Measurements from ENCODE around the gene RYK. TPM values are rescaled to one million over a fixed set of nuclear protein-coding genes. Genes with fewer than 3 reads are reported as not detected.

Gene RYK
- total RNA-seq, 4 donors from 2014 or later: 20.2 to 91.1 (median 61.6) TPM

- Histone ChIP-seq H3K27me3 (no peaks in the 10 kb centered on the region), H3K4me1 (no peaks in the 10 kb centered on the region), H3K36me3 (no peaks in the 10 kb centered on the region), H3K9me3 (no peaks in the 10 kb centered on the region), H3K27ac (no peak overlapping the region), H3K4me3 (no peak overlapping the region)
- TF ChIP-seq EP300 (IDR thresholded peaks at IDR 0.05; ENCODE audit: low read depth) (no peak), CTCF (IDR thresholded peaks at IDR 0.05) (no peak), POLR2A (IDR thresholded peaks at IDR 0.05) (no peak), POLR2AphosphoS5 (IDR thresholded peaks at IDR 0.05) (no peak)
- WGBS, 2 donors (ENCODE audit: low coverage in 1 of 2): 69% methylated on average over 1 of the region's 1 CpG; no CpG with 5 or more reads in 1 of the 2 donors
- no peak for DNase-seq
- intact Hi-C loops (cut with DNase I; ENCODE audit: low total_unique reads): no loop called here
- in situ Hi-C loops (cut with MboI; ENCODE audit: low pct_ligation_motif_present in 1 of 4, low pct_unique_long_range_greater_than_20kb in 1 of 4, low sequenced_read_pairs in 3 of 4): no loop called here
Observed at GRCh38 chr3:134267996-134268395, 17.3 kb upstream of the RYK start.

GRCh38 chr3:134260987-134261386 is 10.3 kb upstream of the RYK start:
- no peak for DNase-seq
- intact Hi-C loops (cut with DNase I; ENCODE audit: low total_unique reads): no loop called here
- in situ Hi-C loops (cut with MboI; ENCODE audit: low pct_ligation_motif_present in 1 of 4, low pct_unique_long_range_greater_than_20kb in 1 of 4, low sequenced_read_pairs in 3 of 4): no loop called here
- no peak overlapping the region for H3K4me3 ChIP-seq
- 40% methylated on average over 1 of the region's 1 CpG; no CpG with 5 or more reads in 1 of the 2 donors for WGBS, 2 donors (ENCODE audit: low coverage in 1 of 2)
- no peaks in the 10 kb centered on the region for H3K9me3 ChIP-seq
- TF ChIP-seq POLR2AphosphoS5 (IDR thresholded peaks at IDR 0.05): no peak
- TF ChIP-seq EP300 (IDR thresholded peaks at IDR 0.05; ENCODE audit: low read depth): no peak
- no peak for TF ChIP-seq CTCF (IDR thresholded peaks at IDR 0.05)
- no peak for TF ChIP-seq POLR2A (IDR thresholded peaks at IDR 0.05)
- no peaks in the 10 kb centered on the region for H3K36me3 ChIP-seq
- H3K27ac ChIP-seq: no peak overlapping the region
- no peaks in the 10 kb centered on the region for H3K27me3 ChIP-seq
- H3K4me1 ChIP-seq: peaks cover 0 to 12% (median 9%) of the 10 kb centered on the region in 4 donors

- WGBS, 2 donors (ENCODE audit: low coverage in 1 of 2): 32 to 40% methylated on average over 4 of the region's 4 CpGs
- H3K27me3 ChIP-seq: no peaks in the 10 kb centered on the region
- peaks cover 0 to 12% (median 9%) of the 10 kb centered on the region in 4 donors for H3K4me1 ChIP-seq
- in situ Hi-C loops (cut with MboI; ENCODE audit: low pct_ligation_motif_present in 1 of 4, low pct_unique_long_range_greater_than_20kb in 1 of 4, low sequenced_read_pairs in 3 of 4): no loop called here
- no peak overlapping the region for H3K4me3 ChIP-seq
- H3K36me3 ChIP-seq: no peaks in the 10 kb centered on the region
- intact Hi-C loops (cut with DNase I; ENCODE audit: low total_unique reads): no loop called here
- no peak overlapping the region for H3K27ac ChIP-seq
- DNase-seq: no peak
- TF ChIP-seq CTCF (IDR thresholded peaks at IDR 0.05) (no peak), POLR2A (IDR thresholded peaks at IDR 0.05) (no peak), EP300 (IDR thresholded peaks at IDR 0.05; ENCODE audit: low read depth) (no peak), POLR2AphosphoS5 (IDR thresholded peaks at IDR 0.05) (no peak)
- no peaks in the 10 kb centered on the region for H3K9me3 ChIP-seq
Observed at GRCh38 chr3:134258761-134259347, 8.2 kb upstream of the RYK start.

DNA sequence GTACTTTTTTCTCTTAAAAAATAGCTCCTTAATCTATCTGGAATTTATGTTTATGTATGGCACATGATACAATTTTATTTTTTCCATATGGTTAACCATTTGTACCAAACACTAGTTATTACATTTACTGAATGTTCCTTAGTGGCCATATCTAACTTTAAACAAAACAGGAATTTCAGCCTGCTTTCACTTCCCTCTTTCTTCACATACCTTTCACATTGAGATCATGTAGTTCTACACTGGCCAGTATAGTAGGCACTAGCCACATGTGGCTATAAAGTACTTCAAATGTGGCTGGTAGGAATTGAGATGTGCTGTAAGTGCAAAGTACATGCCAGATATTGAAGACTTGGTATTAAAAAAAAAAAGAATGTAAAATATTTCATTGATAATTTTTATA is 4.7 kb upstream of the RYK start:
- H3K4me1 ChIP-seq: peaks cover 0 to 29% (median 14%) of the 10 kb centered on the region in 4 donors
- H3K27ac ChIP-seq: no peak overlapping the region
- no peaks in the 10 kb centered on the region for H3K27me3 ChIP-seq
- no peak for DNase-seq
- in situ Hi-C loops (cut with MboI; ENCODE audit: low pct_ligation_motif_present in 1 of 4, low pct_unique_long_range_greater_than_20kb in 1 of 4, low sequenced_read_pairs in 3 of 4): no loop called here
- TF ChIP-seq POLR2AphosphoS5 (IDR thresholded peaks at IDR 0.05) (no peak), EP300 (IDR thresholded peaks at IDR 0.05; ENCODE audit: low read depth) (no peak)
- H3K4me3 ChIP-seq: no peak overlapping the region
- intact Hi-C loops (cut with DNase I; ENCODE audit: low total_unique reads): no loop called here
- no peaks in the 10 kb centered on the region for H3K36me3 ChIP-seq
- no peaks in the 10 kb centered on the region for H3K9me3 ChIP-seq
